ENCODE results near the gene BAIAP2. TPM values are rescaled to one million over a fixed set of nuclear protein-coding genes. Genes with fewer than 3 reads are reported as not detected.
"Not testable (repeated sequence)": the region's sequence is repeated elsewhere in the genome, so short reads cannot be mapped to it uniquely, and the experiment has no call there.

BAIAP2 gene
- total RNA-seq, 1 donor from 2014 or later, result 48.7 TPM

DNA sequence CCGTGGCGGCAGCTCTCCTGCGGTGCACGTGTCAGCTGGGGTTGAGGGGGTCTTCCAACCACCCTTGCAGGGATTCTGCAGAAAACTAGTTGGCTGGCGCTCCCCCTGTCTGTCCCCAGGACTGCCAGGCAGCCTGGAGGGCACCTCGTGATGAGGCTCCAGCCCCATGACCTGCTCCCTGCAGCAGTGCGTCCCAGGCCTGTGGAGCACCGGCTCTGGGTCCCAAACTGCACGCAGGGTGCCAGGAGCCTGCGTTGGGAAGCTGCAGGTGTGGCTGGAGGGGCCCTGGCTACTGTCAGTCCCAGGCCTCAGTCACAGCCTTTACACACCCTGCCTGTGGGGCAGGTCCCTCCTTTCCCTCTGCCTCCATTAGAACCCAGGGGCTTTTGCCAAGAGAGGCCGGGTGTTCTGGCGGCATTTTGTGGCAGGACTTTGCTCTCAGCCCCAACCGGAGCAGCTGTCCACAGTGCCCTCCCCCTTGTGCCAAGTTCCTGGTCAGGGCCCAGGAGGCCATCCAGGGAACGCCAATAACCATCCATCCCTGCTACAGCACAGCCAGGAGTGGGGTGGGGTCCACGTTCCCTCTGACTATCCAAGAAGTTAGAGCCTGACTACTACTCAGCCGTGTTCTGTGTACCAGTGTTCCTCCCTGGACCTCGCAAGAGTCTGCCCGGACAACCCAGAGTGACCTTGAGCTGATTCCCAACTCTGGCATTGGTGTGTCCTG lies 34.2 kb upstream of the BAIAP2 start:
- no peak for DNase-seq (ENCODE audit: low spot score)

DNA sequence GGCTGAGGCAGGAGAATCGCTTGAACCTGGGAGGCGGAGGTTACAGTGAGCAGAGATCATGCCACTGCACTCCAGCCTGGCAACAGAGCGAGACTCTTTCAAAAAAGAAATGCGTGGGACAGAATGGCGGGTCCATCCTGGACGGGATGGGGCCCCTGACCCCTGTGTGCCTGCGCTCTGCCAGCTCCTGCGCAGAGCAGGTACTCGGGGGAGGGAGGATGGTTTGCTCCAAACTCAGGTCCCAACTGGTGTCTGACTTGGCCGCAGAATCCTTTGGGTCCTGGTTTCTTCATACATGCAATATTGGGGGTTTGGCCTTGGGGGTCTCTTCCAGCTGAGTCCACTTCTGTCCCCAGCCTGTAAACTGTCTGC lies 33.0 kb upstream of the BAIAP2 start:
- no peak for DNase-seq (ENCODE audit: low spot score)

DNA sequence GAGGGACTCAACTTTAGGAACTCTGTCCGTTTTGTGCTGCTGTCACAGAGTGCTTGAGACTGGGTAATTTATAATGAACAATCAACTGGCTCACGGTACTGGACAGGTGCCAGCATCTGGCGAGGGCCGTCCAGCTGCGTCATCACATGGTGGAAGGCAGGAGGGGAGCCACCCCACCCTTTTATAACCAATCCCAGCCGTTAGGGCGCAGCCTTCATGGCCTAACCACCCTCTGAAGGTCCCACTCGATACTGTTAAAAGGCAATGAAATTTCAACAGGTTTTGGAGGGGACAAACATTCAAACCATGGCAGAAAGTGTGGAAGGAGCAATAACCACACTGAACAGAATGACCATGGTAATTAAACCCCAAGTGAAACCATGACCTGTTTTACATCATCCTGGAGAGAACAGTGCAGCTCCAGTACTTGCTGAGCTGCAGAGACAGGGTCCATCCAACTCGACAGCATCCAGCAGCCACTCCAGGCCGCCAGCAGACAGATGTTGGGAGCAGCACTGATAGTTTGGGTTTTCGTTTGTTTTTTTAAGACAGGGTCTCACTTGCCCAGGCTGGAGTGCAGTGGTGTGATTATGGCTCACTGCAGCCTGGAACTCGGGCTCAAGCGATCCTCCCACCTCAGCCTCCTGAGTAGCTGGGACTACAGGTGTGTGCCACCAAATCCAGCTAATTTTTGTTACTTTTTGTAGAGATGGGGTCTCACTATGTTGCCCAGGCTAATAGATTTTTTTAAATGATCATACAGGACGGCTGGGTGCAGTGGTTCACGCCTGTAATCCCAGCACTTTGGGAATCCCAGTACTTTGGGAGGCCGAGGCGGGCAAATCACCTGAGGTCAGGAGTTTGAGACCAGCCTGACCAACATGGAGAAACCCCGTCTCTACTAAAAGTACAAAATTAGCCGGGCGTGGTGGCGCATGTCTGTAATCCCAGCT lies 32.3 kb upstream of the BAIAP2 start:
- no peak for DNase-seq (ENCODE audit: low spot score)

DNA sequence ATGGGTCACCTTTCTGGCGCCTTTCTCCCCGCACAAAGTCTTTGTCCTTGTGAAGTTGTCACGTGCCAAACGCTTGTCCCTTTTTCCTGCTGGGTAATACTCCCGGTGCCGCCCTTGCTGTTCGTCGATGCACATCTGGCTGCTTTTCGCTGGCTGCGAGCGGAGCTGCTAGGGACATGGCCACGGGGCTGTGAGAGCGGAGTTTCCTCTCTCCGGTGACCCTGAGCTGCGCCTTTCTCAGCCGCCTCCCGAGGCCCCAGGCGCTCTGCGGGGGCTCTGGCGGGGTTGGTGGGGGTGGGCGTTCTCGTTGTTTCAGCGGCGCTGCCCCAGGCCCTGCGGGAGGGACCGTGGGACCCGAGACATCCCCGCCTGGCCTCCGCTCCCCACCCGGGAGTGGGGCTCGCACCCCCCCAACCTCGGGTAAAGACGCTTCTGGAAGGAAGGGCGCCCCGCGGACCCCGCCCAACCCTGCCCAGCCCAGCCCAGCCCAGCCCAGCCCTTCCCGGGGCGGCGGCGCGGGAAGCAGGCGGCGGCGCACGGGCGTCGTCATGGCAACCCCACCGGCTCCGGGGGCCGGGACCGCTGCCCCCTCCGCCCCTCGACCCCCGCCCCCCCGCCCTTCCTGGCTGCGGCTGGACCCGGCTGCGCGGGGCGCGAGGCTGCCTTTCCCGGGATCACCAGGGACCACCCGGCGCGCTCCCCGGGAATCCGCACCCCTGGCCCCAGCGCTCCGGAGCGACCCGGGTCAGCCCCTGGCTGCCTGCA lies 31.1 kb upstream of the BAIAP2 start:
- DNase-seq (ENCODE audit: low spot score), result no peak

DNA sequence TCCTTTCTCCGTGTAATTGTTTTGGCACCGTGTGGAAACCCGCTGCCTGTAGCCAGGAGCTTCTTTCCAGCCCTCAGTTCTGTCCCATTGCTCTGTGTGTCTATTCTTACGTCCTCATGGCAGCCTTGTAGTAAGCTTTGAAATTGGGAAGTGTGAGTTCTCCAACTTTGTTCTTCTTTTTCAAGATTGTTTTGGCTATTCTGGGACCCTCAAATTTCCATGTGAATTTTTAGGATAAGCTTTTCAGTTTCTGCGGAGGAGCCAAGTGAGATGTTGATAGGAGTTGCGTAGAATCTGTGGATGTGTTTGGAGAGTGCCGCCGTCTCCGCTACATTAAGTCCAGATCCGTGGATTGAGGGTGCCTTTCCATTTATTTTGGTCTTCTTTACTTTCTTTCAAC lies 28.1 kb upstream of the BAIAP2 start:
- DNase-seq (ENCODE audit: low spot score), result no peak

DNA sequence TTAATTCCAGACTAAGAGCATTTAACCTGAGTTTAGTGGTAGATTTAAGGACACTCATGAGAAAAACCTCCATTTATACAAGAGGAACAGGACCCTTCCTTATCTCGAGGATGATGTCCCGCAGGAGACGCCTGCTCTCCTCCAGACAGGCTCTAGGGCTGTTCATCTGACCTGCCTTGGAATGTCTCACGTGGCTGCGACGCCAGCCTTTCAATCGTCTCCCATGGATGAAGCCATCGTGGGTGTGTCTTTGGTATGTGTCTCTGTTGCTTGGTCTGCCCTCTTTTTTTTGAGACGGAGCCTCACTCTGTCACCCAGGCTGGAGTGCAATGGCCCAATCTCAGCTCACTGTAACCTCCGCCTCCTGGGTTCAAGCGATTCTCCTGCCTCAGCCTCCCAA lies 26.8 kb upstream of the BAIAP2 start:
- no peak for DNase-seq (ENCODE audit: low spot score)

DNA sequence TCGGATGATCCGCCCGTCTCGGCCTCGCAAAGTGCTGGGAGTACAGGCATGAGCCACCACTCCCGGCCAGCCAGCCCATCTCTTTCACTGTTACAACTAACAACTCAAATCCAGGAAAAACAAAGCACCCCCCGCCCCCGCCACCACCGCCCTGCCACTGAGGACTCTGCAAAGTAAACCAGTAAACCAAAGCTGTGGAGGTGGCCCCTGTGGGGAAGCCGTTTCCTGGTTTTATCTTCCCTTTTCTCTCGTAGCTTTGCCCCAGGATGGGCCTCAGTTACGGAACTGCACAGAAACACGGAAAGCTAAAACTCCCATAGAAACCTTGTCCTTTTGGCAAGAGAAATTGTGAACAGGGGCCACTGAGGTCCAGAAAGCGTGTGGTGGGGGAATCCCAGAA lies 25.8 kb upstream of the BAIAP2 start:
- DNase-seq (ENCODE audit: low spot score), result no peak

DNA sequence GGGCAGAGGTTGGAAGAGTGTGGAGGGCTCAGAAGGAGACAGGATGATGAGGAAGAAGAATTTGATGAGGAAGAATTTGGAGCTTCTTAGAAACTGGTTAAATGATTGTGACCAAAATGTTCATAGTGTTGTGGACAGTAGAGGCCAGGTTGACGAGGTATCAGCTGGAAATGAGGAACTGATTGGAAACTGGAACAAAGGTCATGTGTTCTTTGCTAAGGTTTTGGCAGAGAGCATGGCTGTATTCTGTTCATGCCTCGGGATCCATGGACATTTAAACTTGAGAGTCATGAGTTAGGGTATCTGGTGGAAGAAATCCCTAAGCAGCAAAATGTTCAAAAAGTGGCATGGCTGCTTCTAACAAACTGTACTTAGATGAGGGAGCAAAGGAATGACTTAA lies 24.0 kb upstream of the BAIAP2 start:
- no peak for DNase-seq (ENCODE audit: low spot score)

DNA sequence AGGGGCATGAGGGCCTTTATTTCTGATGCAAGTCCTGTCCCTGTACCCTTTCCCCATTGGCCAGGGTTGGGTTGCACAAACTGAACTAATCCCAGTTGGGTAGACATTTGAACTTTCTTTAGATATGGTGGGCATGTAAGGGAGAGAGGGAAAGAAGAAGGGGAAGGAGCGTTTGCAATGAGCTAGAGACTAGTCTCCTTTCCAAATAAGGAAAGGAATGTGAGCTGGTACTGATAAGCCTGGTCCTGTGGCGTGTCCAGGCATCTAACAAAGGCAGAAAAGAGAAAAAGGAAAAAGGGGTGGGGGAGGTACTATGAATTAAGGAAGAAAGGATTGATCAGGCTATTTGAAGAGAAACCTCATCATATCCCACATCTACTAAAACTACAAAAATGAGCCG lies 23.0 kb upstream of the BAIAP2 start:
- DNase-seq (ENCODE audit: low spot score), result no peak

DNA sequence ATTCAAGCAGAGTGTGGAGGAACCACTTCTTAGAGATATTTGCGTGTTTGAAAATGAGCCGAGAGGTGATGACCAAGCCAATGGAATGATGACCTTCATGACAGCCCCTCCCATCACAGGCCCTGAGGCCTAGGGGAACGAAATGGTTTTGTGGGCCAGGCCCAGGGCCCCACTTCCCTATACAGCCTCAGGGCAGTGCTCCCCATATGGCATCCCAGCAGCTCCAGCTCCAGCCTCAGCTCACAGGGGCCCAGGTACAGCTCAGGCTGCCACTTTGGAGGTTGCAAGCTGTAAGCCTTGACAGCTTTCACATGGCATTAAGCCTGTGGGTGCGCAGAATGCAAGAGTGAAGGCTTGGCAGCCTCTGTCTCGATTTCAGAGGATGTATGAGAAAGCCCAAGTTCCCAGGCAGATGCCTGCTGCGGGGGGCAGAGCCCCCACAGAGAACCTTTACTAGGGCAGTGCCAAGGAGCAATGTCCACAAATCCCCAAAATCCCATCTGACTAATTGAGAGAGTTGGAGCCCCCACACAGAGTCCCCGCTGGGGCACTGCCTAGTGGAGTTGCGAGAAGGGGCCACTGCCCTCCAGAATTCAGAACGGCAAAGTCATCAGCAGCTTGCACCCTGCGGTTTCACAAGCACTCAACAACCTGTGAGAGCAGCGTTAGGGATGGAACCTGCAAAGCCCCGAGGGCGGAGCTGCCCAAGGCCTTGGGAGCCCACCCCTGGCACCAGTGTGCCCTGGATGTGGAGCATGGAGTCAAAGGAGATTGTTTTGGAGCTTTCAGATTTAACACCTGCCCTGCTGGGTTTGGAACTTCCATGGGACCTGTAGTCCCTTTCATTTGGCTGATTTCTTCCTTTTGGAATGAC lies 22.1 kb upstream of the BAIAP2 start:
- no peak for DNase-seq (ENCODE audit: low spot score)

DNA sequence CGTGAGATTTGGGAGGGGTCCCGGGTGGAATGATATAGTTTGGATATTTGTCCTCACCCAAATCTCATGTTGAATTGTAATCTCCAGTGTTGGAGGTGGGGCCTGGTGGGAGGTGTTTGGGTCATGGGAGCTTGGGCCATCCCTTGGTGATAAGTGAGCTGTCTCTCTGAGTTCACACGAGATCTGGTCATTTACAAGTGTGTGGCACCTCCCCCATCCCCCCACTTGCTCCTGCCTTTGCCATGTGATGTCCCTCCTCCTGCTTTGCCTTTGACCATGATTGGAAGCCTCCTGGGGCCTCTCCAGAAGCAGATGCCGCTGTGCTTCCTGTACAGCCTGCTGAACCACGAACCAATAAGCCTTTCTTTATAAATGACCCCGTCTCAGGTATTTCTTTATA lies 21.3 kb upstream of the BAIAP2 start:
- DNase-seq (ENCODE audit: low spot score), result no peak

DNA sequence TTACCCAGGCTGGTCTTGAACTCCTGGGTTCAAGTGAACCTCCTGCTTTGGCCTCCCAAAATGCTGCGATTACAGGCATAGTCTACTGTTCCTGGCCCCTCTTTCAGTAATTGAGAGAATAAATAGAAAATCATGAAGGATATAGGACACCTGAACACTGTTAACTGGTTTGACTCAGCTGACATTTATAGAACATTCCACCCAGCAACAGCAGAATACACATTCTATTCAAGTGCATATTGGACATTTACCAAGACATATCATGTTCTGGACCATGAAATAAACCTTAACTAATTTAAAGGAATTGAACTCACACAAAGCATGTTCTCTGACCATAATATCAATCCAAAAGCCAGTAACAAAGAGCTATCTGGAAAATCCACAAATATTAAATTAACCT lies 19.8 kb upstream of the BAIAP2 start:
- DNase-seq (ENCODE audit: low spot score), result no peak

DNA sequence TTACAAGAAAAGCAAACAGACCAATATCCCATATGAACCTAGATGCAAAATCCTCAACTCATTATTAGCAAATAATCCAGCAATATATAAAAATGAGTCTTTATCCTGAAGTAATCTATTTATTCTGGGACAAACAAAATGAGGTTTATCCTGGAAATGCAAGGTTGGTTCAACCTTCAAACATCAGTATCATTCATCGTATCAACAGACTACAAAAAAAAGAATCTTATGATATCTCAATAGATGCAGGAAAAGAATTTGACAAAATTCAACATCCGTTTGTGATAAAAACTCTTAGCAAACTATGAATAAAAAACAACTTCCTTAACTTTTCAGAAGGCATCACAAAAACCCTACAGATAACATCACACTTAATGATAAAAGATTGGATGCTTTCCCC lies 18.4 kb upstream of the BAIAP2 start:
- DNase-seq (ENCODE audit: low spot score), result no peak

DNA sequence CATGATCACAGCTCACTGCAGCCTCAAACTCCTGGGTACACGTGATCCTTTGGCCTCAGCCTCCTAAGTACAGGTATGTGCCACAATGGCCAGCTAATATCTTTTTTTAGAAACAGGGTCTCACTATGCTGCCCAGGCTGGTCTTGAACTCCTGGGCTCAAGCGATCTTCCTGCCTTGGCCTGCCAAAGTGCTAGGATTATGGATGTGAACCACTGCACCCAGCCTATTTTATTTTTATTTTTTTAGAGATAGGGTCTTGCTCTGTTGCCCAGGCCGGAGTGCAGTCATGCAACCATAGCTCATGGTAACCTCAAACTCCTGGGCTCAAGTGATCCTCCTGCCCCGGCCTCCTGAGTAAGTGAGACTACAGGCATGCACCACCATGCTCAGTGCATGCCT lies 17.6 kb upstream of the BAIAP2 start:
- not testable (repeated sequence) for DNase-seq (ENCODE audit: low spot score)

DNA sequence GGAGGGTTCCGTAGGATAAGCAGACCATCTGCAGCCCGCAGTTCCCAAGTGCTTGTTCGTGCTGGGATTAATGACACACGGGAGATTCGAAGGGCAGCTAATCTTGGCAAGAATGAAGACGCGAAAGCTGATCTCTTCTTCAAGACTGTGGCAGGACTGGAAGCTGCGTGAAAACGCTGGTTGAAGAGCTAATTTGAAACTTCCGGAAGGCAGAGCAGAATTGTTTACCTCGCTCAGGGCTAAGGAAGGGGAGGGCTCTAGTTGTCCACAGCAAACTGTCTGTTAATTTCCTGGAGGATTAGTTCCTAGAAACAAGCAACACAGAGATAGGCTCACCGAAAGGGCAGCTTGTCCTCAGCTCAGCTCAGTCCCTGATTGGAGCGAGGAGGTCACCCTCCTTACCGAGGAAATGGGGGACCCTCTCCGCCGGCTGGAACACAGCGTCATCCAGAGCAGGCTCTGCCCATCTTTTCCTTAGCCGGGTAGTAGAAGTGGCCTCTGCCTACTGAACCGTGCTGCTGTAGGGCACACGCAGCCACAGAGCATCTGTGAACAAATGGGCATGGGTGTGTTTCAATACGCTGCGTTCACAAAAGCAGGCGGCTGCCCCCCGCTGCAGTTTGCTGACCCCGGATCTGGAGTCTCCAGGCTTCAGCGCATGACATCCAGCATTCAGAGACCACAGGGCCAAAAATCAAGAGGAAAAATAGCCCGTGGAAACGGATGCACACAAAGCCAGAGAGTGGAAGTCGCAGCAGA lies 16.7 kb upstream of the BAIAP2 start:
- DNase-seq (ENCODE audit: low spot score), result no peak

DNA sequence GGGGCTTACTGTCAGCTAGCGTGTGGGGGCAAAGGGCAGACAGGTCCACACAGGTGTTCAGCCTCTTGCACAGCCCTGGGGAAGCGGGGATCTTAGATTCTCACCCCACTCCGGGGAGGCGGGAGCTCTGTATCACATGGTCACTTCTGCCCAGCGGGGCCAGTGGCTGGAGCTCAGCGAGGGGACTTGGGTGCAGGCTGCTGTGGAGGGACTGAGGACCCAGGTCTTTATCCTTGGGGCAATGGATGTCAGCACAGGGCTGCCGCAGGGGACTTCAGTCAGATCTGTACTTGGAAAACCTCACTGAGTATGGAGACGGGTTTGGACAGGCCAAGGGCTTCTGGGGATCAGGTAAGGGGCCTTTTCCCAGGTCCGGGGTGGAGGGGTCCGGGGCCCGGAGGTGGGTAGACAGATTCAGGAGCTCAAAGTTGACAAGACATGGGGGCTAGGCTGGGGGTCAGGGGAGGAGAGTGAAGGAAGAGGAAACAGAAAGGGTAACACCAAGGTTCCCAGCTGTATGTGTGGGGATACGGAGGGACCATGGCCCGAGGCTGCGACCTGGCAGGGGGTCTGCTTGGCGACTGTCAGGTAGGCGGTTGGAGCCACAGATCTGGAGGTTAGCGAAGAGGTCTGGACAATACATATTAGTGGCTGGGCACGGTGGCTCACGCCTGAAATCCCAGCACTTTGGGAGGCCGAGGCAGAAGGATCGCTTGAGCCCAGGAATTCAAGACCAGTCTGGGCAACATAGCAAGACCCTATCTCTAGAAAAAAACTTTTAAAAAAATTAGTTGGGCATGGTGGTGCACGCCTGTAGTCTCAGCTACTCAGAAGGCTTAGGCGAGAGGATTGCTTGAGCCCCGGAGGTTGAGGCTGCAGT lies 15.1 kb upstream of the BAIAP2 start:
- DNase-seq (ENCODE audit: low spot score), result no peak

DNA sequence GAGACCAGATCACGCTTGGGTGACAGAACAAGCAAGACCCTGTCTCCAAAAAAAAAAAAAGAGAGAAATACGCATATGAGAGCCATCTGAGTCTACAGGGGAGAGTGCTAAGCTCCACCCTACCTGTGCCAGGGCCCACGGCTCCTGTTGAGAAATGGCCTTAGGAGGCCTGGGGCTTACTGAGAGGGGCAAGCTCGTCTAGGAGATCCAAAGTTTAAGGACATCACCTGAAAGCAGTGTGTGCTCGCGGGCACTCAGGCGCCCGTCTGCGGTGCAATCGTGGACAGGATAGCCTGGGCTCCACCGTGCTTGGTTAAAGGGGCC lies 14.5 kb upstream of the BAIAP2 start:
- DNase-seq (ENCODE audit: low spot score), result no peak

DNA sequence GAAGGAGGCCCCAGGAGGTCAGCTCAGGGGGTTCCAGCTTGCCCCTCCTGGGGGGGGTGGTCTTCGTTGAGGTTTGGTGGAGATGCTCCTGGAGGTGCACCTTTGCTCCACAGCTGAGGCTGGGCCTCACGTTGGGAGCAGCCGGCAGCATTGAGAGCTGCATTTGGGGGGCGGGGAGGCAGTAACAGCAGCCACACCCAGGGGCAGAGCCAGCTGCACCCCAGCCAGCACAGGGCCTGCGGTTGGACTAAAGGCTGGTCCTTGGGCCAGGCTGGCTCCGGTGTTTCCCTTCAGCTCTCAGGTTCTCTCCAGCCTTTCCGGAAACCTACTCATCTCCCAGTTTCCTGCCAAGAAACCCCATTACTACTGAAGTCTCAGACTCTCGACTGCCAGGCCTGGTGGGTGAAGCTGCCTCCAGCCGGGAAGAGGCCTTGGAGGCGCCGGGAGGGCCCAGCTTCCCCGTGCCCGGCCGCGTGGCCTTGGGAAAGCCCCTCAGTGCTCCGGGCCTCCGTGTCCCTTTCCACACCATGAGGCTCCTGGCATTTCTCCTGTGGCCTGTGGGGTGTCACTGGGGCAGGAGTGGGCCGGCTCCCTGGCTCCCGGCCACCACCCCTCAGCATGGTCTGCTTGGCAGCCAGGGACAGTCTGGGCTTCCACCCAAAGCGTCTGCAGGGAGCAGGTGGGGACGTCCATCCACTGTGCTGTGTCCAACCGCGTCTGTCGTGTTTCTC lies 14.0 kb upstream of the BAIAP2 start:
- peak; percentile 50 for DNase-seq (ENCODE audit: low spot score)

Data from ureter (tissue), 1 donor.